T-helper 22 cell (primary cell): ENCODE results near the gene DAB2IP.

Experiments
- DNase-seq: peaks from one replicate; pipeline ENCODE4 v3.0.0-alpha.2; 2020; ENCODE audit warnings: low read depth

The DAB2IP gene

DNA sequence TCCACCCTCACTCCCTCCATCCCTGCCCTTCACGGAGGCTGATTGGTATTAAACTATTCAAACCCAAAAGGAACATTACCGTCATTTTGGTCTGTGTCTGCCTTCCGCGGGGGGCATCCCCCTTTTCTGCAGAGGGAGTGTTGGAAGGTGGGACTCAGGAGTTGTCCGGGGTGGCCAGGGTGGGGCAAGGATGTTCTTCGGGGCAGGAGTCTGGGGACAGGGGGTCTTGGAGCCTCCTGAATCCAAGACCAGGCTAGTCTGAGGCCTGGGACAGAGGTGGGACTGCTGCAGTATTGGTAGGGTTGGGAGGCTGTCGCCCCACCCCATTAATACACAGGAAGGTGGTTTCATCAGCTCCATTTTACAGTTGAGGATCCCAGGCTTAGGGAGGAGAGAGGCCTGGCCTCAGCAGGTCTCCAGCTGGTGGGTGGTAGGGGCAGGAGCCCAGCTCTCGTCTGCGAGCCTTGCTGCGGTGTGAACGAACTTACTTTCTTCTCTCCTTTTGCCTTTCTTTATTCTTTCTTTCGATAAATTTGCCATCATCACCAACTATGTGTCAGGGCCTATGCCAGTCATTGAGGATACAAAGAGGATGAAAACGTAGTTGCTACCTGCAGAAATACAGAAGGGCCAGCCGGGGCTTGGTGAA lies 33.8 kb downstream of the DAB2IP start:
- DNase-seq, result no peak

DNA sequence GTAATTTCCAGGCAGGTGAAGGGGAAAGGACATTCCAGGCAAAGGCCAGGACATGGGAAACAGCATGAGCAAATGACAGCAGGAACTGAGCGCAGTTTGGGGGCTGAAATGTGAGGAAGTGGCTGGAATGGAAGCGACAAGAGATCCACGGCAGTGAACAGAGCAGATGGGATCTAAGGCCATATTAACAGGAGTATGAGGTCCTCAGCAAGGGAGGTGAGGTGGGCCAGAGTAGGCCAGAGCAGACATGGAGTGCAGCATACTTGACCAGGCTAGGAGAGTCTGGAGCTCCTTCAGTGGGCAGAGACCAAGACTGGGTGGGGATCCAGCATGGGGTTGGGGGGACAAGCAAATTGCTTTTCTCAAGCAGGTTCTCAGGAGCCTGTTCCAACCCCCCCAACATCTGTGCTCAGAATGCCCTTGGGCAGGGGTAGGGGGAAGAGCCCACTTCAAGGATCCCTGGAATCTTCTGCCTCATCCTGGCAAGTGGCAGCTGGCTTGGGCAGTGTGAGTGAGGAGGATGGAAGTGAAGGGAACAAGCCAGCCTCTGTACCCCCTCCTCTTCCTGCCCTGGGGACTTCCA lies 34.5 kb downstream of the DAB2IP start:
- no peak for DNase-seq

DNA sequence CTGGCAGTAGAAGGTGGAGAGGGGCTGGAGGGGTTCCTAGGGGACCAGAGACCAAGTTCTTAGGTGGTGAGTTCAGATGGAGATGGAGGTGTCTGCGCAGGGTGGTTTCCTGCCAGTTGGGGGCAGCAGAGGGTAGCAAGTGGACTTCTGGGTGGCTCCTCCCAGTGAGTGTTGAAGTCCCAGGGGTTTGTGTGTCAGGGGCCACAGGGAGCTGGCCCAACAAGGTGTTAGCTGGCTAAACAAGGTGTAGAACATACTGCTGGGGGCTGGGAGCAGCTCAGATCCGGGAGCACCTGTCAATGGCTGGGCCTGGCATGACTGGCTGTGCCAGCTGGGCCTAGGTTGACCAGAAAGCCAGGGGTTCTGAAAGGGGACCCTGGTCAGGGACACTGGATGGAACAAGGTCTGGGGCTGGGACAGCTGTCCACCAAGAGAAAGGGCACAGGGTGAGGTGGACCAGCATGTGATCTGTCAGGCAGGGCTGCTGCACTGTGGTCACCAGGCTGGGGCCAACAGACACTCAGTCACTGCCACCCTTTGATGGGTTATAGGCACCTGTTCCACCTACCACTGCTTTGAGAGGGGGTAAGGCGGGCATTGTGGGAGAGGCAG lies 35.6 kb downstream of the DAB2IP start:
- DNase-seq, result no peak

DNA sequence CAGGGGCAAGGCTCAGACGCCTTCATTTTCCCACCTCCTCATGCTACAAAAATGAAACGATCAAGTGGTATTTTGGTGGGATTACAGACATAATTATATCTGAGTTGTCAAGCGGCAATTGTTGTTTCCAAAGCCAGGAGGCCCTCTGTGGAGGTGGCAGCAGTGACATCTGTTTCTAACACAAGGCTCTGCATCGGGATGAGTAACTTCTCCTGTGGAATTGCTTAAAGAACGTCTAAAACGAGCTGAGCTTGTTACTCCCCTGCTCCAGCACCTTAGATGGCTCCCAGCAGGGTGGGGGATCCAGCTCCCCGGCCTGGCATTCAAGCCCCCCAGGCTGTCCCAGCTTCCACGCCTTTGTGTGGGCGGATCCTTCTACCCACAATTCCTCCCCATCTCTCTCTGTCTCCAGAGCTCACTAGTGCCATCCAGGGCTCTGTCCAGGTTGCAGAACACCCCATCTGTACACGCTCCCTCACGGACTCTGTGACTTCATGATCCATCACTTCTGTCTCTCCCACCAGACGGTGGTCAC lies 36.8 kb downstream of the DAB2IP start:
- no peak for DNase-seq

- no peak for DNase-seq
These were observed 37.2 kb downstream of the DAB2IP start for GRCh38 chr9:121688681-121689080.

DNA sequence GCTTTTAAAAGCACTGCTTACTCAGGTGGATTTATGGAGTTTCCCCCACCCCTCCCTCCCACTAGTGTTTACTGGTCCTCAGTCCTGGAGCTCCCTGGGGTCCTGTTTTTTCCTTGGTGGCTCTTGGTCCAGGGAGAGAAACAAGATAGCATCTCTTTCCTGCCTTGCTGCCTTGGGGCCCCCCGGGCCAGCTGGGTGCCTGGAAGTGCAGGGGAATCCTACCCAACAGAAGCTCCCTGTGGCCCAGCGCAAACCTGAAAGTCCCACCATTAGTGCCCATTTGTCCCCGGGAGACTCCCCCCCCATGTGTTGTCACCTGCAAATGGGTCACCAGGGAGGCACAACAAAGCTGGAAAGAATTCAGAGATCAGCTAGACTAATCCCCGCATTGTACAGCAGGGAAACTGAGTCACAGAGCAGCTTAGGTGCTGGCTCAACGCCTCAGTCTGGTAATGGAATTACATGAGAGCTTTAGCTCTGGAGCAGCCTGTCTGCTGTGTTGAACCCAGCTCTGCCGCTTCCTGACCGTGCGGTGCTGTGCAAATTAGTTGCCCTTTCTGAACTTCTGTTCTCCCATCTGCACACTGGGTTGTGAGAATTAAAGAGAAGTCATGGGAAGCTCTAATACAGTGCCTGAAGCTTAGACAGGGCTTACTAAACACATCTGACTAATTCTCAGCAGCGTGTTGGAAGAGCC lies 38.2 kb downstream of the DAB2IP start:
- no peak for DNase-seq

DNA sequence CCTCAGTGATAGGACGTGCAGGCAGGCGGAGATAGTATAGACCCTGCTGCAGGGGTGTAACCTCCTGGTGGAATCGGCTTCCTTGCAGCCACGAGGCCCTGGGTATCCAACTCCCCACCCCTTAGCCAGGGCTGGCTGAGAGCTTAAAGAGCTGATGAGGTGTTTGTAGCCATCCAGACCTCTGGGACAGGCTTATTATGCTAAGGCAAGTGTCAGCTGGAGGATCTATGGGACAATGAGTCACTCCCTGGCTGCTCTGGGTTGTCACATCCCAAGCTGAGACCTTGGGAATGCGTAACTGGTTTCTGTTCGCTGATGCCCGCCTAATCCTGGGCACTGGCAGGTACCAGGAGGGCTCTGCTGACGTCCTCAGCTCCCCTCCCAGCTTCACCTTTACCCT lies 38.9 kb downstream of the DAB2IP start:
- no peak for DNase-seq

- no peak for DNase-seq
These were observed 39.3 kb downstream of the DAB2IP start for GRCh38 chr9:121690766-121691165.

- no peak for DNase-seq
These were observed 40.5 kb downstream of the DAB2IP start for GRCh38 chr9:121691890-121692289.

GRCh38 chr9:121692606-121693387 lies 41.4 kb downstream of the DAB2IP start:
- no peak for DNase-seq

DNA sequence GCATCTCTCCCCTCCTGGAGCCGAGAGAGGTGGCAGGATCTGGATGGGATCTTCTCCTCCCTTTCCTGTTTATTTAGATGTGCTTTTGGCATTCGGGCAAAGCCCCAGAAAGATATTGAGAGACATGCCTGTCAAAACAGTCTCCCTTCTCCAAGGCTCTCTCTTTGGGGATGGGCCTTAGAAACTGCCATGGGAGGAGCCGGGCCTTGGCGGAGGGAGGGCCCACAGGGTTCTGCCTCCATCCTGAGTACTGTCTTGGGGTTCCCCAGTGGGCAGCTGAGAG lies 41.9 kb downstream of the DAB2IP start:
- no peak for DNase-seq

DNA sequence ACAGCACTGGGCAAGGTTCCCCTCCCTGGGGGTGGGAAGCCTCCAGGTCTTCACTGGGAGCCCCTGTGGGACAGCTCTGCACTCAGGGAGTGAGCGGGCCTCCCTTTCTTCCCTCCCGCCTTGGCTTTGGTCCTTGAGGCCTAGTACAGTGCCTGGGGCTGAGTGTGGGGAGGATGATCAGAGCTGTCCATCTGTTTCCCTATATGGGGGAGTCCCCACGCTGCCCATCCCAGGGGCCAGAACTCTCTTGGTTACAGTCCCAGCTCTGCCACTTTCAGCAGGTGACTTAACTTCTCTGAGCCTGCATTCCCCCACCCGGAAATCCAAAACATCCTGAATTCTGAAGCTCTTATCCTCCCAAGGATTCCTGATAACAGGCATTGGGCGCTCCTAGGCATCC lies 42.6 kb downstream of the DAB2IP start:
- no peak for DNase-seq

DNA sequence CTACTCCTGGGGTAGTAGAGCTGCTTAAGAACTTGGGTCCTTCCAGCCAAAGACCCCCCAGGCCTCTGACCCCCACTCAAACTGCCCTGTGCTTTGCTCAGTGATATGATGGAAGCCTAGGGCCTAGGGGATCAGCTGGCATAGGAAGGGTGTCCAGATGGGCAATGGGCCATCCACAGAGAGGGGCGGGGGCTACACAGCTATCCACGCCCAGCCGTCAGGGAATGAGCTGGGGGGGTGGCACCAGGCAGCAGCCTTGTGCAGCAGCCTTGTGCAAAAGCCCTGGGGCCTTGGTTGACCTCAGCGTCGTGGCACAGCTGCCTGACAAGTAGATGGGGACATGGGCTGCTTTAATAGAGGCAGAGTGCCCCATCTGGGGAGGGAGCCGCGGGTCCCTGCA lies 43.2 kb downstream of the DAB2IP start:
- DNase-seq, result no peak

DNA sequence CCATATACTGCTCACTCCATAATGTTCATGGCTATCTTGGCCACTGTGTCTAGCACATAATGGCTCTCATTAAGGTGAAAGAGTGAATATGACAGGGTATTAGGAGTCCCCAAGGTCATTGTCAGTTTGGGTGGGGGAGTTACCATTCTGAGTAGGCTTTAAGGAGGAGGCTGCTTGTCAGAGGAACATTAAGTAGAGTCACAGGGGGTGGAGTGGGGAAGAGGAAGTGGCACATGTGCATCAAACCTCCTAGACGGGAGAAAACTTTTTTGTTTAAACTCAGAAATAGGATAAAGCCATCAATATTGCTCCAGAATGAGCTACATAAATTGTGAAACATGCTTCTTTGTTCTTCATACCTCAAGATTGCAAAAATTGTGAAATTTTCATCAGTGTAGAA lies 45.5 kb downstream of the DAB2IP start:
- no peak for DNase-seq

GRCh38 chr9:121698627-121699570 lies 47.5 kb downstream of the DAB2IP start:
- DNase-seq, result no peak

- DNase-seq, result no peak
These were observed 48.2 kb downstream of the DAB2IP start for GRCh38 chr9:121699571-121700164.

- no peak for DNase-seq
These were observed 48.9 kb downstream of the DAB2IP start for GRCh38 chr9:121700165-121700831.

DNA sequence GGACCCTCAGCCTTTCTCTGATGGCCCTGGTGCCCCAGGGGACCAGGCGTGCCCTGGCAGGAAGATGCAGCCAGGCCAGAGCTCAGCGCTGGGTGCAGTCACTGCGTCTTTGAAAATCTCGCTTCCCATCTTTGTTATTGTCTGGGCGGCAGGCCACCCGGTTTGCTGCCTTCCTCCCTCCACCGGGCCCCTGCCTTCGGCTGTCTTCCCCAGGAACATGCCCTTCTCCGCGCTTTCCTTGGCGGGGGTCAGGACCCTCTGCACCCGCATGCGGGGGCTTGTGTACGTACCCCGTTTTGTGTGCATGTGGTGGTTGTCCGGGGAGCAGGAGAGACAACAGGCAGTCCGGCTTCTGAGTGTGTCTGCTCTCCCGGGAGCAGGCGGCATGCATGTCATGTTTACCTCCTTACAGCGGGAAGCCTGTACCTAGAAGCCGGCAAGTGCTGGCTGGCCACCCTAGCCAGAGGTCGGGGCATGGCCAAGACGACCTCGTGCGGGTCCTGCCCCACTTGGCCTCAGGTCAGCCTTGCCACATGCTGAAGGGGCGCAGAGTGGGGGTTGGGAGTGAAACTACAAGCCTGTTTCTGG lies 49.5 kb downstream of the DAB2IP start:
- no peak for DNase-seq

- no peak for DNase-seq
These were observed 50.4 kb downstream of the DAB2IP start for GRCh38 chr9:121701736-121702261.
